ENCODE measurements around the gene NR1I2. TPM values are rescaled to one million over a fixed set of nuclear protein-coding genes. Genes with fewer than 3 reads are reported as not detected.

The NR1I2 gene
- total RNA-seq, 4 donors from 2014 or later: not detected

DNA sequence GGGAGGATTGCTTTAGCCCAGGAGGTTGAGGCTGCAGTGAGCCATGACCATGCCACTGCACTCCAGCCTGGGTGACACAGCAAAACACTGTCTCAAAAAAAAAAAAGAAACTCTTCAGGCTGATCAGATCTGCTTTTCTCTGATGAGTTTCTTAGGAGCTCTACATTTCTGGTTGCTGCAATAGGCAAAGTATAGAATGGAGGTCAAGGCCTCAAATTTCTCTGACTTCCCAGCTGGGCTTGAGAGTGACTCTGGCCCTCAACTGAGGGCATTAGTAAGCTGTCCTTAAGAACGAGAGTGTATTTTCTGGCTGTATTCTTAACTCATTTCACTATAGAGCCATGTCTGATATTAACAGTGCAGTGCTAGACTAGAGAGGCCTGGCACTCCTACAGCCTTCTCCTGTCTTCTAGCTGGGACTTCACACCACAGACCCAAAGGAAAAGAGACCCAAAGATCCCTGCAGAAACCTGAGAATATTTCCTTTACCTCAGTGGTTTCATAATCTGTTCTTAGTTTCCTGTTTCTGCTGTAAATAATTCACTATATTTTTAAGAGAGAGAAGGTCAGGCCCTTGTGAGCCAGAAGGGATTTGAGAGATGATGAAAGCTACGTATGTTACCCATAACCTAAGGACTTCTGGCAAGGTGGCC, 2.0 kb upstream of the NR1I2 start:
- intact Hi-C loops (cut with DNase I; ENCODE audit: low total_unique reads): no loop called here
- 63 to 64% methylated on average over 2 of the region's 2 CpGs for WGBS, 2 donors
- DNase-seq (ENCODE audit: low spot score in 2 of 2): no peak
- no peak overlapping the region for H3K4me3 ChIP-seq (ENCODE audit: low read depth, poor library complexity, severe bottlenecking)
- no peak for TF ChIP-seq POLR2A (IDR thresholded peaks at IDR 0.05)
- TF ChIP-seq, protein P1, sequence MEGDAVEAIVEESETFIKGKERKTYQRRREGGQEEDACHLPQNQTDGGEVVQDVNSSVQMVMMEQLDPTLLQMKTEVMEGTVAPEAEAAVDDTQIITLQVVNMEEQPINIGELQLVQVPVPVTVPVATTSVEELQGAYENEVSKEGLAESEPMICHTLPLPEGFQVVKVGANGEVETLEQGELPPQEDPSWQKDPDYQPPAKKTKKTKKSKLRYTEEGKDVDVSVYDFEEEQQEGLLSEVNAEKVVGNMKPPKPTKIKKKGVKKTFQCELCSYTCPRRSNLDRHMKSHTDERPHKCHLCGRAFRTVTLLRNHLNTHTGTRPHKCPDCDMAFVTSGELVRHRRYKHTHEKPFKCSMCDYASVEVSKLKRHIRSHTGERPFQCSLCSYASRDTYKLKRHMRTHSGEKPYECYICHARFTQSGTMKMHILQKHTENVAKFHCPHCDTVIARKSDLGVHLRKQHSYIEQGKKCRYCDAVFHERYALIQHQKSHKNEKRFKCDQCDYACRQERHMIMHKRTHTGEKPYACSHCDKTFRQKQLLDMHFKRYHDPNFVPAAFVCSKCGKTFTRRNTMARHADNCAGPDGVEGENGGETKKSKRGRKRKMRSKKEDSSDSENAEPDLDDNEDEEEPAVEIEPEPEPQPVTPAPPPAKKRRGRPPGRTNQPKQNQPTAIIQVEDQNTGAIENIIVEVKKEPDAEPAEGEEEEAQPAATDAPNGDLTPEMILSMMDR (IDR thresholded peaks at IDR 0.05): no peak

DNA sequence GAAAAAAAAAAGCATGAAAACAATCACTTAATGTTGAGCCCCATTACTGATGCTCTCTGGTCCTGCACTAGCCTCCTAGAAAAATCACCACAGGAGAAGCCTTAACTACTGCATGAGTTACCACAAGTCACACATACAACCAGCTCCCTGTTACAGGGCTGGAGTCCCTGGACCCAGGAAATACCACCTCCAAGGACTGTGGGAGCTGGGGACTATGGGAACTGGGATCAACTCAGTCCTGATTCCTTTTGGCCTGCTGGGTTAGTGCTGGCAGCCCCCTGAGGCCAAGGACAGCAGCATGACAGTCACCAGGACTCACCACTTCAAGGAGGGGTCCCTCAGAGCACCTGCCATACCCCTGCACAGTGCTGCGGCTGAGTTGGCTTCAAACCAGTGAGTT, 559 bp downstream of the NR1I2 start:
- intact Hi-C loops (cut with DNase I; ENCODE audit: low total_unique reads): no loop called here
- TF ChIP-seq POLR2A (IDR thresholded peaks at IDR 0.05): no peak
- peak in 1 of 2 donors; percentile 46 for DNase-seq (ENCODE audit: low spot score in 2 of 2)
- WGBS, 2 donors: 100% methylated on average over 1 of the region's 1 CpG
- no peak overlapping the region for H3K4me3 ChIP-seq (ENCODE audit: low read depth, poor library complexity, severe bottlenecking)

DNA sequence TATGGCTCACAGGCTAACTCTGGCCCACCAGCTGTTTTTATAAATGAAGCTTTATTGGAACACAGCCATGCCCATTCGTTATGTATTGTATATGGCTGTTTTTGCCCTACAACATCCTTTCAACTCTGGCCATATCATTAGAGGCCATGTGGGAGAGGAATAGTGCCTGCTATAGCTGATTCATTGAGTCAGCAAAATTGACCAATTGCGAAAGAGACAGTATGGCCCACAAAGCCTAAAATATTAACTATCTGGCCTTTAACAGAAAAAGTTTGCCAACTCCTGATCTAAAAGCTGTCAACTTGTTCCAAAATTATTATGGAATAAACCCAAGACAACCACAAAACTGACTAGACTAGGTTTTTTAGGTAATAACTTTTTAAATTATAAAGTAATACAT, 1.4 kb downstream of the NR1I2 start:
- WGBS, 2 donors: 81 to 82% methylated on average over 2 of the region's 2 CpGs
- no peak for DNase-seq (ENCODE audit: low spot score in 2 of 2)
- intact Hi-C loops (cut with DNase I; ENCODE audit: low total_unique reads): no loop called here
- TF ChIP-seq POLR2A (IDR thresholded peaks at IDR 0.05): no peak
- TF ChIP-seq, protein P1 (IDR thresholded peaks at IDR 0.05): no peak
- no peak overlapping the region for H3K4me3 ChIP-seq (ENCODE audit: low read depth, poor library complexity, severe bottlenecking)

DNA sequence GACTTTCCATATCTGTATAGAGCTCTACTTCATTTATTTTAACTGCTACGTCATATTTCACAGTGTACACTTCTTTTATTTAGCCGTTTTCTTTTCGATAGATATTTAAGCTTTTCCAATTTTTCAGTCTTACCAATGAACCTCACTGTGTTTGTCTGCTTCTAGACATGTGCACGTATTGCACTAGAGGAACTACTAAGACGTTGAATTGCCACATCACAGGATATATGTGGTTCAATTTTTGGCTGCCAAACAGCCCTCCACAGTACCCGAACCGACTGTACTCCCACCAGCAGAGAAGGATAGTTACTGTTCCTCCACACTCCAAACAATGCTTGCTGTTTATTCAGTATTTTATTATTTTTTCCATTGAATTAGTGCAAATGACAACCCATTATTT, 2.0 kb downstream of the NR1I2 start:
- TF ChIP-seq POLR2A (IDR thresholded peaks at IDR 0.05): no peak
- TF ChIP-seq, protein P1 (IDR thresholded peaks at IDR 0.05): no peak
- no peak overlapping the region for H3K4me3 ChIP-seq (ENCODE audit: low read depth, poor library complexity, severe bottlenecking)
- intact Hi-C loops (cut with DNase I; ENCODE audit: low total_unique reads): no loop called here
- DNase-seq (ENCODE audit: low spot score in 2 of 2): no peak
- 67 to 68% methylated on average over 7 of the region's 7 CpGs for WGBS, 2 donors

DNA sequence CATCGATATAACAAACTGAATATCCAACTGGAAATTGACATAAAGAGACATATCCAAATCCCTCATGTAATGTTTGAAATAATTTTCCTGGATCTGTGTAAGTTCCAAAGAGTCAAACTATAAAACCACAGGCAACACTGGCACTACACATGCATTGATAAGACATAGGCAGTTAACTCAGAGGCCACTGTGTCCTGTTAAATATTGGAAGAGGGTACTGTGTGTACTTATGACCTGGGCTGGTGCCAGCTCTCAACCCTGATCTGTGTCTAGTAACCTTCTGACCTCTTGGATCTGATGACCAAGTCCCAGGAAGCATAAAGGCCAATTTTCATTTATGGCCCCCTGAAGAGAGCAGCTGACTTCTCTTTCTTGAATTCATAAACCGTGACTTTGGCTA, 4.5 kb downstream of the NR1I2 start:
- WGBS, 2 donors: 78 to 90% methylated on average over 2 of the region's 2 CpGs
- H3K4me3 ChIP-seq (ENCODE audit: low read depth, poor library complexity, severe bottlenecking): no peak overlapping the region
- no peak for TF ChIP-seq POLR2A (IDR thresholded peaks at IDR 0.05)
- TF ChIP-seq, protein P1 (IDR thresholded peaks at IDR 0.05): no peak
- peak in 1 of 2 donors; percentile 29 for DNase-seq (ENCODE audit: low spot score in 2 of 2)
- intact Hi-C loops (cut with DNase I; ENCODE audit: low total_unique reads): no loop called here

DNA sequence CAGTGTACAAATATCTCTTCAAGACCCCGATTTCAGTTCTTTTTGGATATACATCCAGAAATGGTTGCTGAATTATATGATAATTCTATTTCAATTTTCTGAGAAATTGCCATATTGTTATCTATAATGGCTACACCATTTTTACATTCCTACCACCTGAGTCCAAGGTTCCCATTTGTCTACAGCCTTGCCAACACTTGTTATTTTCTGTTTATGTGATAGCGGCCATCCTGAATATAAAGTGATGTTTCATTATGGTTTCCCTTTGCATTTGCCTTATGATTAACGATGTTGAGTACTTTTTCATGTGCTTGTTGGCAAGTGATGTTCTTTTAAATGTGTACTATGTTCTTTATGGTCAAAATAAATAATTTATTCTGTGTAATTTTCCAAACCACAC, 8.5 kb downstream of the NR1I2 start:
- intact Hi-C loops (cut with DNase I; ENCODE audit: low total_unique reads): no loop called here
- WGBS, 2 donors: 93 to 96% methylated on average over 3 of the region's 3 CpGs
- H3K4me3 ChIP-seq (ENCODE audit: low read depth, poor library complexity, severe bottlenecking): no peak overlapping the region
- TF ChIP-seq POLR2A (IDR thresholded peaks at IDR 0.05): no peak
- TF ChIP-seq, protein P1 (IDR thresholded peaks at IDR 0.05): no peak
- DNase-seq (ENCODE audit: low spot score in 2 of 2): no peak

Data from lower leg skin (tissue), 4 donors.